Breast epithelium (tissue), 4 donors: ENCODE measurements around the gene PSME2. TPM values are rescaled to one million over a fixed set of nuclear protein-coding genes. Genes with fewer than 3 reads are reported as not detected.

ENCODE experiments used
- DNase-seq, 2 donors: peaks; one replicate each; pipeline ENCODE4 v3.0.0-alpha.2; 2019; ENCODE audit warnings: low spot score in 2 of 2
- H3K27ac ChIP-seq, 2 donors: fragments of 200-600 bp; sonication (generic) in 1 of 2; one replicate each; pipeline ENCODE4 v1.5.1; 2016 to 2019; ENCODE audit warnings: mild to moderate bottlenecking in 1 of 2
- H3K27me3 ChIP-seq, 2 donors: fragments of 200-600 bp; sonication (generic) in 1 of 2; one replicate each; pipeline versions ENCODE4 v1.5.1 to v1.6.0; 2017 to 2019; ENCODE audit warnings: control low read depth in 1 of 2, mild to moderate bottlenecking in 1 of 2
- H3K36me3 ChIP-seq: fragments of 200-600 bp; one replicate; pipeline ENCODE4 v1.5.1; 2019
- H3K4me1 ChIP-seq, 2 donors: fragments of 200-600 bp; sonication (generic); one replicate each; pipeline ENCODE4 v1.5.1; 2016 to 2019; ENCODE audit warnings: control low read depth in 1 of 2
- H3K4me3 ChIP-seq, 3 donors: fragments of 200-600 bp; sonication (generic); 1 replicate in 2 of 3; 2 replicates in 1 of 3; pipeline ENCODE4 v1.5.1; 2016 to 2019; ENCODE audit warnings: mild to moderate bottlenecking in 3 of 3, moderate library complexity in 2 of 3
- H3K9me3 ChIP-seq, 2 donors: fragments of 200-600 bp; sonication (generic) in 1 of 2; one replicate each; pipeline ENCODE4 v1.5.1; 2016 to 2019; ENCODE audit warnings: control low read depth in 1 of 2
- CTCF ChIP-seq, 3 donors: fragments of 450-650 bp; IDR thresholded peaks; one replicate each; pipeline ENCODE4 v1.5.1; 2016 to 2017; ENCODE audit warnings: antibody characterized with exemption in 3 of 3, mild to moderate bottlenecking in 3 of 3, moderate library complexity in 3 of 3
- POLR2A ChIP-seq: fragments of 450-650 bp; IDR thresholded peaks from one replicate; pipeline ENCODE4 v1.6.1; 2016; ENCODE audit warnings: antibody characterized with exemption, mild to moderate bottlenecking, moderate library complexity
- POLR2AphosphoS5 ChIP-seq, 3 donors: sonication (generic); formaldehyde crosslinking; IDR thresholded peaks; one replicate each; pipeline ENCODE4 v1.6.1; 2017; ENCODE audit warnings: antibody characterized with exemption in 3 of 3
- intact Hi-C: fragments of 100-400 bp; cut with DNase I; formaldehyde crosslinking; loops from one replicate; pipeline ENCODE4 v1.15.1; 2023; ENCODE audit warnings: low total_unique reads
- total RNA-seq, 3 donors: library from RNA; depleted of rRNA; stranded (reverse); fragments of >200 nt; gene quantifications; one replicate each; pipeline ENCODE4 v1.1.0, GENCODE V29; 2016

The PSME2 gene
- total RNA-seq, 3 donors from 2014 or later = 22.1 to 69.2 (median 62.1) TPM

GRCh38 chr14:24127673-24128072, 18.7 kb downstream of the PSME2 start:
- DNase-seq = no peak
- peaks cover 11% of the 10 kb centered on the region for H3K36me3 ChIP-seq
- intact Hi-C loops = no loop called here

GRCh38 chr14:24126939-24127338, 19.5 kb downstream of the PSME2 start:
- Histone ChIP-seq H3K4me3 (no peak overlapping the region), H3K27me3 (no peaks in the 10 kb centered on the region)
- TF ChIP-seq CTCF (IDR thresholded peaks at IDR 0.05) (no peak), POLR2A (no peak), POLR2AphosphoS5 (IDR thresholded peaks at IDR 0.05) (no peak)

More at GRCh38 chr14:24127673-24128072, 18.7 kb downstream of the PSME2 start:
- H3K9me3 ChIP-seq = no peaks in the 10 kb centered on the region
- H3K27me3 ChIP-seq = no peaks in the 10 kb centered on the region
- TF ChIP-seq POLR2A (no peak), CTCF (IDR thresholded peaks at IDR 0.05) (no peak), POLR2AphosphoS5 (IDR thresholded peaks at IDR 0.05) (no peak)
- no peaks in the 10 kb centered on the region for H3K4me1 ChIP-seq
- no peak overlapping the region for H3K4me3 ChIP-seq
- no peak overlapping the region for H3K27ac ChIP-seq

GRCh38 chr14:24123424-24124417, 22.7 kb downstream of the PSME2 start:
- Histone ChIP-seq H3K4me1 (no peaks in the 10 kb centered on the region), H3K4me3 (no peak overlapping the region), H3K27ac (no peak overlapping the region), H3K27me3 (no peaks in the 10 kb centered on the region), H3K9me3 (no peaks in the 10 kb centered on the region), H3K36me3 (peaks cover 14% of the 10 kb centered on the region)
- no peak for DNase-seq
- intact Hi-C loops = loop anchor here (5.0 kb wide), 1 partner anchor 1191 kb away; no protein-coding TSS in a partner anchor
- TF ChIP-seq CTCF (IDR thresholded peaks at IDR 0.05) (no peak), POLR2AphosphoS5 (IDR thresholded peaks at IDR 0.05) (no peak), POLR2A (no peak)

More at GRCh38 chr14:24126939-24127338, 19.5 kb downstream of the PSME2 start:
- no peaks in the 10 kb centered on the region for H3K9me3 ChIP-seq
- intact Hi-C loops = no loop called here
- peaks cover 14% of the 10 kb centered on the region for H3K36me3 ChIP-seq
- DNase-seq = no peak
- no peak overlapping the region for H3K27ac ChIP-seq
- H3K4me1 ChIP-seq = no peaks in the 10 kb centered on the region

- no peaks in the 10 kb centered on the region for H3K4me1 ChIP-seq
- no peak for DNase-seq
- H3K36me3 ChIP-seq = peaks cover 14% of the 10 kb centered on the region
- H3K9me3 ChIP-seq = no peaks in the 10 kb centered on the region
- TF ChIP-seq POLR2A (no peak), CTCF (IDR thresholded peaks at IDR 0.05) (no peak), POLR2AphosphoS5 (IDR thresholded peaks at IDR 0.05) (no peak)
- intact Hi-C loops = loop anchor here (5.0 kb wide), 1 partner anchor 1191 kb away; no protein-coding TSS in a partner anchor
- no peak overlapping the region for H3K4me3 ChIP-seq
- H3K27ac ChIP-seq = no peak overlapping the region
- H3K27me3 ChIP-seq = no peaks in the 10 kb centered on the region
Observed at GRCh38 chr14:24122898-24123297, 23.5 kb downstream of the PSME2 start.

GRCh38 chr14:24122416-24122815, 24.0 kb downstream of the PSME2 start:
- H3K4me1 ChIP-seq = no peaks in the 10 kb centered on the region
- DNase-seq = no peak
- TF ChIP-seq POLR2A (no peak), CTCF (IDR thresholded peaks at IDR 0.05) (no peak), POLR2AphosphoS5 (IDR thresholded peaks at IDR 0.05) (no peak)
- H3K27me3 ChIP-seq = no peaks in the 10 kb centered on the region
- H3K4me3 ChIP-seq = no peak overlapping the region
- intact Hi-C loops = loop anchor here (5.0 kb wide), 1 partner anchor 1190 kb away; no protein-coding TSS in a partner anchor
- no peaks in the 10 kb centered on the region for H3K9me3 ChIP-seq
- H3K27ac ChIP-seq = no peak overlapping the region
- peaks cover 14% of the 10 kb centered on the region for H3K36me3 ChIP-seq
